NCI-H128 (cell line): ENCODE results near the gene NPAS2.
A peak's percentile ranks its signal among the peaks of the same experiment; 100 is the strongest.

ENCODE experiments used
- DNase-seq: peaks from one replicate; lab custom pipeline; 2025; ENCODE audit not compliant: unreplicated experiment; lab: John Stamatoyannopoulos, UW

Gene NPAS2

GRCh38 chr2:100962366-100963025 is 142.6 kb downstream of the NPAS2 start:
- no peak for DNase-seq

DNA sequence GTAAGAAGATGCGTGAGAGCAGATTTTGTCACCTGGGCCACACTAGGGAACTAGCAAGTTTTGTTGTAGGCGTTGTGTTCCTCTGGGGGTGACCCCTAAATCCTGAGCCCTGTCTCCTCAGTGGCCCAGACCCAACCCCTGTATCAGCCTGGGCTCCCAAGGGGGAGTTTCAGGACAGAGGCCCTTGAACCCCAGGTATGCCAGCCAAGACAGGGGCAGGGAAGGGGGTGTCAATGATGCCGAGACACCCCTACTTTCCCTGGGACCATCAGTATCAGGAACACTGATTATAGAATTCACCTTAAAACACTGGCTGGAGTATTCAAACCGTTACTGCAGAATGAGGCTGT is 143.1 kb downstream of the NPAS2 start:
- no peak for DNase-seq

DNA sequence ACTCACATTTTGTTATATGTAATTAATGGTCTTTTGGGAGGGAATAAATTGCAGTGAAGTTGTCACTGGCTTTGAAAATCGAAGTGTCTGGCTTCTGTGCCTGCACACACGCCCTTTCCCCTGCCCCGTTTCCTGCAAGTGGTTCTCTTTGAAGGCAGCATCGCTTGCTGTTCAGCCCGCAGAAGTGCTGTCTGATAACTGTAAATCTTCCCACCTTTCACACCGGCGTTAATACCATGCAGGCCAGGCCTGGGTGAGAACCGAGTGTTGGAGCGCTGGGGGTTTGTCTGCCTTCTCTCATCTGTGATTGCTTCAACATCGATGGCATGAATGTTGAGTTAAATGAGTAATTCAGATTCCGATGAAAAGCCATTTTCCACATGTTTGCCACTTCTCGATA is 144.3 kb downstream of the NPAS2 start:
- no peak for DNase-seq

DNA sequence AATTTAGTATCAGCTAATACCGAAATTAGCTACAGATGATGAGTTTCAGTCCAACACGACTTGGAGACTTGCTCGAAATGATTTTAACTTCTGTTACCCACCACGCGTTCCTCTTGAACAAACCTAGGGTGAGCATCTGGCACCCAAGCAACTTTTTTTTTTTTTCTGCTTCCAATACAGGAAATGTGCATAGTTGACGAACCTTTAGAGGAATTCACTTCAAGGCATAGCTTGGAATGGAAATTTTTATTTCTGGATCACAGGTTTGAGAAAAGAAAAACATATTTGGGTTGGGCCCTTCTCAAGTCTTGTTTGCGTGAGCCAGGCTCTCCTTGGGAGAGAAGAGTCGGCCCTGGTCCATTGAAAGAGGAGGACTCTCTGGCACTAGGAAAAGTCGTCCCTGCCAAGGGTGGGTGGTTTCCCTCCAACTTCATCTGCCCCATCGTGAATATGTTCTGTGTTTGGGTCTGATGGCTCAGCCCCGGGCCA is 144.8 kb downstream of the NPAS2 start:
- DNase-seq, result no peak

DNA sequence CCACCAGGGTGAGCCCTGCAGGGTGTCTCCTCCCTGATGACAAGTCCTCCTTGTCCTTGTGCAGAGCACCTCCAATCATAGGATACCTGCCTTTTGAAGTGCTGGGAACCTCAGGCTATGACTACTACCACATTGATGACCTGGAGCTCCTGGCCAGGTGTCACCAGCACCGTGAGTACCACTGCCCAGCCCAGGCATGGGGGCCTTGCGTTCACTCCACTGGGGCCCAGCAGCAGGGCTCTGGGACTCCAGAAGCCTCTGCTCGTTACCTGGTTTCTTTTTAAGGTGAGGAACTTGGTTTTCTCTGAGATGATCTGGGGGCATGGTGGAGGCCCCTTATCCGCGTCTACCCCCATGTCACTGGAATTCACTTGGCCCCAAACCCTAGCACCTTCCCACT is 145.7 kb downstream of the NPAS2 start:
- DNase-seq, result no peak

DNA sequence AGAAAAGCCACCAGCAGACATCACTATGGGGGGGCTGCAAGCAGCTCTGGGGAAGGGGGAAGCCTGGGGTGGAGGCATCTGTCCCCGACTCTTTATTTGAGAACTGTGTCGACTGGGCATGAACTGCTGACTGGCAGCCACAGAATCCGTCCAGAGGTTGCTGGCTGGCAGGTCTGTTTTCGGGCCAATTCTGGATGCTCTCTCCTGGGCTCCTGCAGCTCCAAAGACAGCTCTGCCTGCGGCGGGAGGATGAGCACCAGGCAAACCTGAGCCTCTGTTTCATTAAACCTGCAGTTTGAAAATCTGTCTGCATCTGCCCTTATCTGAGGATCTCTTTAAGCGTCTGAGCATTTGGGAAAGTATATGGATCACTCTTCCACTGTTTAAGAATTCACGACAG is 147.8 kb downstream of the NPAS2 start:
- DNase-seq, result no peak

GRCh38 chr2:100968146-100969145 is 148.5 kb downstream of the NPAS2 start:
- no peak for DNase-seq

DNA sequence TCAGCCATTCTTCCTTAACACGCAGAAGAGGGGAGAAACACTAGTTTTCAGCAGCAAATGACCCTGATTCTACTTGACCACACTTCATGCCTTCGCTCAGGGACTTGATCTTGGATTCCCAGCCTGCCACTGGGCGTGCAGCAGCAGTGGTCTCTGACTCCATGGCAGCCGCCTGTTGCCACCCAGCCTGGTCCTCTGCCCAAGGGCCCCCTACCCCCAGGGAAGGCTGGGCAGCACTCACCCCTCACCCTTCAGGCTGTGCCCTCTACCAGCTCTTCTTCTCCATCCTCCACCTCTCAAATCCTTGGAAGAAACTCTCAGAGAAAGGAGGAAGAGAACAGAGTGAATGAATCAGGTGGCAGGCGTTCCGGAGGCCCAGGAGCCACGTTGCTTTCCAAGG is 150.1 kb downstream of the NPAS2 start:
- no peak for DNase-seq

- DNase-seq, result no peak
These were observed 151.3 kb downstream of the NPAS2 start for GRCh38 chr2:100971221-100971620.

DNA sequence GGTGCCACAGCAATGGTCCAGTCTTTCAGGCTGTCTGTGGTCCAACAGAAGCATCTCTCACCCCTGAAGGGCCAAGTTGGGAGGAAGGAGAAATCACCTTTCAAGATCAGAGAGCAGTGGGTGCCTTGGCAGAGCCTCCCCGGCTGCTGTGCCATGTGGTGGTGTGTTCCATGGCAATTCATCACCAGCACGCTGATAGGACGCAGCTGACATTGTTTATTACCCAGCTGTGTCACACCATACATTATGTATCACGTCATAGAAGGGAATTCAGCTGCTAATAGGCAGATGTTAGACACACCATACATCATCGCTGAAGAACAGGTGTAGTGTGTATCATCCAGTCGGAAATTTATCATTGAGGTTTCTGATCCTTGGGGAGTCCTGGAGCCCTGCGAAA is 152.5 kb downstream of the NPAS2 start:
- DNase-seq, result no peak

DNA sequence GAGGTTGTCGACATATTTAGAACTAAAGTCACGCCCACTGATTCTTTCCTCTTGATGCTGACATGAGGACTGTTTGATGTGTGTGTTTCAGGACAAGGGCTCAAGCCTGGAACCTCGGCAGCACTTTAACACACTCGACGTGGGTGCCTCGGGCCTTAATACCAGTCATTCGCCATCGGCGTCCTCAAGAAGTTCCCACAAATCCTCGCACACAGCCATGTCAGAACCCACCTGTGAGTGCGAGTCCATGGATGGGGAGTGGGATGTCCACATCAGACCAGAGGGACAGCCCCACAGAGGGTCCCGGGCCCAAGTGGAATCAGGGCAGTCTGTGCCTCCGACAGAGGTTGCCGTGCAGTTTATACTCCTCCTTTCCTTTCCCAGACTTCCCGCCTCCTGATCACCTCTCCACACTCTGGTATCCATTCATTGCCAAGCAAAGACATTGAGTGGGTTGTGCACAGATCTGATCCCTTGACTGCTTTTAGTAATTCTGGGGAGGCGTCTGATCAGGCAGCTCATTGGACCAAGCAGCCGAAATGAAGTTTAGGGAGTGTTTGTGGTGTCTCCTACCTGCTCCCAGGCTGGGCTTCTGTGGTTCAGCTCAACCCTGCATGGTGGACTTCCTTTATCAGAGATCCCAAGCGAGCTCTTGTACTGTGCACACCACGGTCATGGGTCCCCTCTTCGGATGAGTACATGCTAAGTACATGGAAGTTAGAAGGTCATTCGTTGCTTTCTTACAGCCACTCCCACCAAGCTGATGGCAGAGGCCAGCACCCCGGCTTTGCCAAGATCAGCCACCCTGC is 155.0 kb downstream of the NPAS2 start:
- DNase-seq, result no peak

DNA sequence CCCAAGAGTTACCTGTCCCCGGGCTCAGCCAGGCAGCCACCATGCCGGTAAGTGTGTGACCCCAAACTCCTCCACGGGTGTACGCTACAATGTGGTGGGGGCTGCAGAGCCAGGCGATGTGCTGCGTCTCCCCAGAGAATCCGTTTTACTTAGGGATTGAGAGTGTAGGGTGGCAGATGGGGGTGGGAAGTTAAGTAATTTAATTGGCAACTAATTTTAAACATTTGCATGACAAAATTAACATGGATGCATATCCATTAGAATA is 155.5 kb downstream of the NPAS2 start:
- no peak for DNase-seq

DNA sequence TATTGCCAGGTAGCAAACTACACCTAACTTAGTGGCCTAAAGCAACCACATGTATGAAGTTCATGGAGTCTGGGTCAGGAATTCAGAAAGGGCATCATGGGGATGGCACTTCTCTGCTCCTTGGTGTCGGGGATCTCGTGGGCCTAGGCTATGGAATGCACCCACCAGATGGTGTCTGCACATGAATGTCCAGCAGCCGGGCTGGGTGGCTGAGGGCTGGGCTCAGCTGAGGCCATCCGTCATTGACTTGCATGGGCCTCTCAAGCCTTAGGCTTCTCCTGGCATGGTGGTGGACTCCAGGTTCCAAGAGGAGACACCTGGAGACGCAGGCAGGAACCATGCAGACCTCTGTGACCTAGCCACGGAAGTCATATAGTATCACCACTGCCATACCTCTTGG is 156.1 kb downstream of the NPAS2 start:
- no peak for DNase-seq

GRCh38 chr2:100976645-100977391 is 156.9 kb downstream of the NPAS2 start:
- peak; percentile 24 for DNase-seq

DNA sequence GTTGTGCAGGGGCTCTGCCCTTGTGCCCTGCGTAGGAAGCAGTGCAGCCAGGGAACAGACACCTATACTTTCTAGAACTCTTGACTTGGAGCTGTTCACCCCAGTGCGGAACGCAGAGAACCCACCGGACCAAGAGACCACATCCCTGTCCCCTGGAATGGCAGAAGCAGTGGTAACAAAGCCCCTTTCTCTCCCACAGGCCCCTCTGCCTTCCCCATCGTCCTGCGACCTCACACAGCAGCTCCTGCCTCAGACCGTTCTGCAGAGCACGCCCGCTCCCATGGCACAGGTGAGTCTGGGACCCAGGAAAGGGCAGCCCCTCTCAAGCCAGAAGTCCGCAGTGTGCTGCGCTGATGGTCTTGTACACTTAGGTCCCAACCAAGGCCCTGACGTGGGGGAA is 157.6 kb downstream of the NPAS2 start:
- DNase-seq, result no peak

GRCh38 chr2:100978582-100979191 is 158.7 kb downstream of the NPAS2 start:
- DNase-seq, result no peak

DNA sequence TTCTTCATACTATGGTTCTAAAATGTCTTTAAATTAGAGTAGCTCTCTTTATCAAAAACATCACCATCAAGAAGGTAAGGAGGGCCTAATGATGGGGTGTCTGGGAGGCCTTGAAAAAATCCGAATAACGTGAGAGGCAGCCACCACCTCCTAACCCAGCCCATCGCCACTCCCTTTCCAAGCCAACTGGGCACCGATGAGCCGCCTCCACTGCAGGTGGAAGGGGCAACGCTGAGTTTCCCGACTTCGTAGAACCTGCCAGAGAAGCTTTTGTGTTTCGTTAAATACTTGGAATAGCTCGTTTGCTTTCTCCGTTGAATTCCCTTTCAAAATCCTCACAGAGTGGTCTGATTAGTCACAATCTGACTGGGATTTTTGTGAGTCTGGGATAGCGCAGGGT is 160.1 kb downstream of the NPAS2 start:
- DNase-seq, result no peak

- no peak for DNase-seq
These were observed 161.1 kb downstream of the NPAS2 start for GRCh38 chr2:100981011-100981410.

DNA sequence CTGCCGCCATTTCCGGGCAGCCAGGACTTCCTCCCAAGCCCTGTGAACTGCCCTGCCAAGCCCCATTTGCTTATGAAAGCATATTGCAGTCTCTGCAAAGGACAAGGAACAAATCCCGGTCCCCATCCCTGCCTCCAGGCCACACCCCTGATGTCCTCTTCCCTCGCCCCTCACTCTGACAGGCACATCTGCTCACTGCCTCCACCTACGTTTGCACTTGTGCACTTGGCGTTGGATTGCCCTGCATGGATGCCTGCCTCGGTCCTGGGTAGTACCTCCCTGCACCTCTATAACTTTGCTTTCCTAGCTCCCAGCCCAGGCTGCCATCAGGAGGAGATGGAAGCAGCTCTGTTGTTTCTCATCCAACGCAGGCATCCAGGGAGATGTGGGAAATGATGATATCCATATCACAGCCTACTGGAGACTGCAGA is 162.5 kb downstream of the NPAS2 start:
- no peak for DNase-seq

- no peak for DNase-seq
These were observed 163.3 kb downstream of the NPAS2 start for GRCh38 chr2:100983201-100983600.
